OCI-LY1 (cell line): ENCODE measurements around the gene ADGRV1.

Experiments
- H2AFZ ChIP-seq: fragments of 200-600 bp; sonication (generic), shearing (Covaris generic); 2 replicates; pipeline ENCODE4 v1.6.0; 2014; ENCODE audit warnings: antibody characterized with exemption, mild to moderate bottlenecking, low read length
- H3F3A ChIP-seq: fragments of 200-600 bp; sonication (generic), shearing (Covaris generic); 2 replicates; pipeline ENCODE4 v1.6.0; 2014; ENCODE audit warnings: mild to moderate bottlenecking, antibody characterized with exemption, low read length, moderate library complexity; ENCODE audit not compliant: insufficient read depth
- H3K27ac ChIP-seq: fragments of 200-600 bp; sonication (generic); 2 replicates; pipeline ENCODE4 v1.5.1; 2014; ENCODE audit warnings: low read length, mixed run types, mild to moderate bottlenecking, low read depth; ENCODE audit not compliant: poor library complexity, severe bottlenecking
- H3K27me3 ChIP-seq: fragments of 200-600 bp; sonication (generic); 2 replicates; pipeline ENCODE4 v1.6.0; 2014; ENCODE audit warnings: antibody characterized with exemption, mild to moderate bottlenecking, low read length, moderate library complexity; ENCODE audit not compliant: insufficient read depth
- H3K36me3 ChIP-seq: fragments of 200-600 bp; sonication (generic); 2 replicates; pipeline ENCODE4 v1.6.1; 2014; ENCODE audit warnings: mild to moderate bottlenecking, antibody characterized with exemption, low read length, moderate library complexity, mixed read lengths; ENCODE audit not compliant: insufficient read depth
- H3K4me1 ChIP-seq: fragments of 200-600 bp; sonication (generic); 2 replicates; pipeline ENCODE4 v1.5.1; 2014; ENCODE audit warnings: mild to moderate bottlenecking, low read length, moderate library complexity; ENCODE audit not compliant: insufficient read depth, severe bottlenecking
- H3K4me2 ChIP-seq: fragments of 200-600 bp; sonication (generic), shearing (Covaris generic); 2 replicates; pipeline ENCODE4 v1.6.1; 2014; ENCODE audit warnings: low read length
- H3K4me3 ChIP-seq: fragments of 200-600 bp; sonication (generic); 2 replicates; pipeline ENCODE4 v1.5.1; 2014; ENCODE audit warnings: low read length, low read depth, mild to moderate bottlenecking, mixed read lengths; ENCODE audit not compliant: poor library complexity, severe bottlenecking
- H3K79me2 ChIP-seq: fragments of 200-600 bp; shearing (Covaris generic); 2 replicates; pipeline ENCODE4 v1.6.1; 2016; ENCODE audit warnings: mixed run types, low read length, mixed read lengths; ENCODE audit not compliant: insufficient read depth
- H3K9ac ChIP-seq: fragments of 200-600 bp; sonication (generic), shearing (Covaris generic); 2 replicates; pipeline ENCODE4 v1.6.1; 2014; ENCODE audit warnings: mild to moderate bottlenecking, low read length, mixed read lengths
- H3K9me2 ChIP-seq: fragments of 200-600 bp; sonication (generic), shearing (Covaris generic); 2 replicates; pipeline ENCODE4 v1.6.1; 2014; ENCODE audit warnings: low read depth, mild to moderate bottlenecking, low read length, mixed read lengths
- H3K9me3 ChIP-seq: fragments of 200-600 bp; shearing (Covaris generic); 2 replicates; pipeline ENCODE4 v1.6.1; 2014; ENCODE audit warnings: low read length, mixed read lengths
- H4K20me1 ChIP-seq: fragments of 200-600 bp; sonication (generic), shearing (Covaris generic); 2 replicates; pipeline ENCODE4 v1.6.0; 2016; ENCODE audit warnings: mild to moderate bottlenecking, low read length; ENCODE audit not compliant: insufficient read depth
- CTCF ChIP-seq: fragments of 200-600 bp; sonication (generic), shearing (Covaris generic); IDR thresholded peaks from 2 replicates; pipeline ENCODE4 v1.5.1; 2017; ENCODE audit warnings: mild to moderate bottlenecking, antibody characterized with exemption, low read length, moderate library complexity, mixed read lengths
- EZH2 ChIP-seq: fragments of 200-600 bp; sonication (generic), shearing (Covaris generic); IDR thresholded peaks from 2 replicates; pipeline ENCODE4 v1.8.0; 2017; ENCODE audit warnings: borderline replicate concordance, mixed run types, mild to moderate bottlenecking, antibody characterized with exemption, low read length, moderate library complexity, mixed read lengths

The ADGRV1 gene

DNA sequence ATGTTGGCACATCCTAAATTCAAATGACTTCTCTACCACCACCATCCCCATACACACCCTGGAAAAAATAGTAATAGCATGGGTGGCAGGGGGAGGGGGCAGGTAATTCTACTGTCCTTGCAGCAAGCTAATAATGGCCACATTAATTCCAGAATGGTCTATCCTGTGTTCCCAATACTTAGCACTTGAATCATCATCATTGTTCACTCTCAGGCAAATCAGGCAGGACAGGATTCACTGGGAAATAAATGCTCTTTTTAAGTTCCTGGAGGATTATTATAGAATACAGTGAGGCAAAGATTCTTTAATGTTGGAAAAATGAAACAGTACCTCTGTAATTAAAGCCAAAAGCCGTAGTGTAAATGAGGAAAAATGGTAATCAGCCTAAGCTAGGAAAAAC is 570.0 kb downstream of the ADGRV1 start:
- Histone ChIP-seq H3K9me3 (no peaks in the 10 kb centered on the region), H3K27ac (no peak overlapping the region), H3K9me2 (no peaks in the 10 kb centered on the region), H3K4me3 (no peak overlapping the region), H3K9ac (no peak overlapping the region), H4K20me1 (no peaks in the 10 kb centered on the region), H3K4me1 (no peaks in the 10 kb centered on the region), H3K27me3 (no peaks in the 10 kb centered on the region), H2AFZ (no peak overlapping the region), H3K79me2 (no peaks in the 10 kb centered on the region), H3K36me3 (no peaks in the 10 kb centered on the region), H3K4me2 (no peak overlapping the region), H3F3A (no peaks in the 10 kb centered on the region)
- TF ChIP-seq EZH2 (no peak), CTCF (no peak)

GRCh38 chr5:91129748-91130147 is 571.2 kb downstream of the ADGRV1 start:
- H2AFZ ChIP-seq: no peak overlapping the region
- no peaks in the 10 kb centered on the region for H4K20me1 ChIP-seq
- H3F3A ChIP-seq: no peaks in the 10 kb centered on the region
- H3K4me1 ChIP-seq: no peaks in the 10 kb centered on the region
- H3K4me2 ChIP-seq: no peak overlapping the region
- no peak overlapping the region for H3K9ac ChIP-seq
- H3K9me3 ChIP-seq: no peaks in the 10 kb centered on the region
- no peaks in the 10 kb centered on the region for H3K27me3 ChIP-seq
- no peak overlapping the region for H3K4me3 ChIP-seq
- H3K36me3 ChIP-seq: no peaks in the 10 kb centered on the region
- H3K9me2 ChIP-seq: no peaks in the 10 kb centered on the region
- H3K27ac ChIP-seq: no peak overlapping the region
- TF ChIP-seq EZH2 (no peak), CTCF (no peak)
- no peaks in the 10 kb centered on the region for H3K79me2 ChIP-seq

DNA sequence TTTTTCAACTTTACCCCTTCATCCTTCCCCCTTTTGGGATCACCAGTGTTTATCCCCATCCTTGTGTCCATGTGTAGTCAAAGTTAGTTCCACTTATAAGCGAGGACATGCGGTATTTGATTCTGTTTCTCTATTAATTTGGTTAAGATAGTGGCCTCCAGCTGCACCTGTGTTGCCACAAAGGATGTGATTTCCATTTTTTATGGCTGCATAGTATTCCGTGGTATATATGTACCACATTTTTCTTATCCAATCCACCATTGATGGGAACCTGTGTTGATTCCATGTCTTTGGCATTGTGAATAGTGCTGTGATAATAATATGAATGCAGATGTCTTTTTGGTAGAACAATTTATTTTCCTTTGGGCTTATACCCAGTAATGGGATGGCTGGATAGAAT is 572.2 kb downstream of the ADGRV1 start:
- H3K9me2 ChIP-seq: no peaks in the 10 kb centered on the region
- H3K9me3 ChIP-seq: no peaks in the 10 kb centered on the region
- H3K4me1 ChIP-seq: no peaks in the 10 kb centered on the region
- H3K27me3 ChIP-seq: no peaks in the 10 kb centered on the region
- TF ChIP-seq EZH2 (no peak), CTCF (no peak)
- H3K36me3 ChIP-seq: no peaks in the 10 kb centered on the region
- no peaks in the 10 kb centered on the region for H3F3A ChIP-seq
- H3K4me3 ChIP-seq: no peak overlapping the region
- H2AFZ ChIP-seq: no peak overlapping the region
- no peak overlapping the region for H3K27ac ChIP-seq
- no peaks in the 10 kb centered on the region for H3K79me2 ChIP-seq
- H4K20me1 ChIP-seq: no peaks in the 10 kb centered on the region
- no peak overlapping the region for H3K4me2 ChIP-seq
- no peak overlapping the region for H3K9ac ChIP-seq
